HL-60 (cell line): ENCODE data around the gene AP3S1.
"Not testable (repeated sequence)": the region's sequence is repeated elsewhere in the genome, so short reads cannot be mapped to it uniquely, and the experiment has no call there.

ENCODE experiments used
- DNase-seq, 2 experiments: peaks; one replicate each; pipeline ENCODE4 v3.0.0-alpha.2; 2010 to 2020; ENCODE audit warnings: low read depth in 1 of 2, low spot score in 1 of 2
- H3K27ac ChIP-seq: fragments of 250-450 bp; sonication (Bioruptor Pico); replicated peaks from 2 replicates; pipeline ENCODE4 v1.5.1; 2020; ENCODE audit warnings: mild to moderate bottlenecking, moderate library complexity
- H3K27me3 ChIP-seq: fragments of 250-450 bp; sonication (Bioruptor Pico); 2 replicates; pipeline ENCODE4 v1.5.1; 2021; ENCODE audit warnings: mild to moderate bottlenecking, moderate library complexity; ENCODE audit not compliant: insufficient read depth, poor library complexity, severe bottlenecking
- H3K4me3 ChIP-seq: replicated peaks from 2 replicates; pipeline ENCODE4 v1.5.1; 2011; ENCODE audit warnings: mild to moderate bottlenecking, control low read depth, low read length; ENCODE audit not compliant: insufficient read depth
- GABPA ChIP-seq: IDR thresholded peaks from 2 replicates; pipeline ENCODE4 v1.6.1; 2012; ENCODE audit warnings: low read depth
- POLR2AphosphoS5 ChIP-seq: IDR thresholded peaks from 2 replicates; pipeline ENCODE4 v1.6.1; 2012; ENCODE audit warnings: low read depth
- SPI1 ChIP-seq: IDR thresholded peaks from 2 replicates; pipeline ENCODE4 v1.6.1; 2012; ENCODE audit warnings: low read depth, mild to moderate bottlenecking, borderline replicate concordance
- TF ChIP-seq, protein P1 (sequence below): IDR thresholded peaks from one replicate; pipeline ENCODE4 v1.5.1; 2011; ENCODE audit warnings: low read length, control low read depth, inconsistent platforms; ENCODE audit not compliant: insufficient read depth
- TF ChIP-seq, protein P2 (sequence below): IDR thresholded peaks from 2 replicates; pipeline ENCODE4 v1.6.1; 2012; ENCODE audit warnings: low read depth; ENCODE audit not compliant: insufficient replicate concordance

The AP3S1 gene

DNA sequence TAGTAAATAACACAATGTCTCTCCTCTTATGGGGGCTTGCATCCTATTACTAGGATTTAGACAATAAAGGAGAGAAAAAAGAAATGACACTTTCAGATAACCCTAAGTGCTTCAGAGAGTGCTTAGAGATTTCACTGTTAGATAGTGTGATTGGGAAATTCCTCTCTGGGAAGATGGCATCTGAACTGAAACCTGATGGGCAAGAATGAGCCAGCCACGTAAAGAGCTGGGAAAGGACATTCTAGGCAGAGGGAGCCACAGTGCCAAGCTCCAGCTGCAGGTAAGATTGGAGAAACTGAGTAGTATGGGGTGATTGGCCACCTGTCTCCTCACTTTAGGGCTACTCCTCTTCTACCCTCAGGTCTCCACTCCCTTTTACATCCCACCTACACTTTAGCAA lies 39.8 kb upstream of the AP3S1 start:
- H3K4me3 ChIP-seq: no peak overlapping the region
- no peaks in the 10 kb centered on the region for H3K27me3 ChIP-seq
- TF ChIP-seq POLR2AphosphoS5 (no peak), SPI1 (no peak), GABPA (no peak)
- TF ChIP-seq, protein P1, sequence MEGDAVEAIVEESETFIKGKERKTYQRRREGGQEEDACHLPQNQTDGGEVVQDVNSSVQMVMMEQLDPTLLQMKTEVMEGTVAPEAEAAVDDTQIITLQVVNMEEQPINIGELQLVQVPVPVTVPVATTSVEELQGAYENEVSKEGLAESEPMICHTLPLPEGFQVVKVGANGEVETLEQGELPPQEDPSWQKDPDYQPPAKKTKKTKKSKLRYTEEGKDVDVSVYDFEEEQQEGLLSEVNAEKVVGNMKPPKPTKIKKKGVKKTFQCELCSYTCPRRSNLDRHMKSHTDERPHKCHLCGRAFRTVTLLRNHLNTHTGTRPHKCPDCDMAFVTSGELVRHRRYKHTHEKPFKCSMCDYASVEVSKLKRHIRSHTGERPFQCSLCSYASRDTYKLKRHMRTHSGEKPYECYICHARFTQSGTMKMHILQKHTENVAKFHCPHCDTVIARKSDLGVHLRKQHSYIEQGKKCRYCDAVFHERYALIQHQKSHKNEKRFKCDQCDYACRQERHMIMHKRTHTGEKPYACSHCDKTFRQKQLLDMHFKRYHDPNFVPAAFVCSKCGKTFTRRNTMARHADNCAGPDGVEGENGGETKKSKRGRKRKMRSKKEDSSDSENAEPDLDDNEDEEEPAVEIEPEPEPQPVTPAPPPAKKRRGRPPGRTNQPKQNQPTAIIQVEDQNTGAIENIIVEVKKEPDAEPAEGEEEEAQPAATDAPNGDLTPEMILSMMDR: no peak
- TF ChIP-seq, protein P2, sequence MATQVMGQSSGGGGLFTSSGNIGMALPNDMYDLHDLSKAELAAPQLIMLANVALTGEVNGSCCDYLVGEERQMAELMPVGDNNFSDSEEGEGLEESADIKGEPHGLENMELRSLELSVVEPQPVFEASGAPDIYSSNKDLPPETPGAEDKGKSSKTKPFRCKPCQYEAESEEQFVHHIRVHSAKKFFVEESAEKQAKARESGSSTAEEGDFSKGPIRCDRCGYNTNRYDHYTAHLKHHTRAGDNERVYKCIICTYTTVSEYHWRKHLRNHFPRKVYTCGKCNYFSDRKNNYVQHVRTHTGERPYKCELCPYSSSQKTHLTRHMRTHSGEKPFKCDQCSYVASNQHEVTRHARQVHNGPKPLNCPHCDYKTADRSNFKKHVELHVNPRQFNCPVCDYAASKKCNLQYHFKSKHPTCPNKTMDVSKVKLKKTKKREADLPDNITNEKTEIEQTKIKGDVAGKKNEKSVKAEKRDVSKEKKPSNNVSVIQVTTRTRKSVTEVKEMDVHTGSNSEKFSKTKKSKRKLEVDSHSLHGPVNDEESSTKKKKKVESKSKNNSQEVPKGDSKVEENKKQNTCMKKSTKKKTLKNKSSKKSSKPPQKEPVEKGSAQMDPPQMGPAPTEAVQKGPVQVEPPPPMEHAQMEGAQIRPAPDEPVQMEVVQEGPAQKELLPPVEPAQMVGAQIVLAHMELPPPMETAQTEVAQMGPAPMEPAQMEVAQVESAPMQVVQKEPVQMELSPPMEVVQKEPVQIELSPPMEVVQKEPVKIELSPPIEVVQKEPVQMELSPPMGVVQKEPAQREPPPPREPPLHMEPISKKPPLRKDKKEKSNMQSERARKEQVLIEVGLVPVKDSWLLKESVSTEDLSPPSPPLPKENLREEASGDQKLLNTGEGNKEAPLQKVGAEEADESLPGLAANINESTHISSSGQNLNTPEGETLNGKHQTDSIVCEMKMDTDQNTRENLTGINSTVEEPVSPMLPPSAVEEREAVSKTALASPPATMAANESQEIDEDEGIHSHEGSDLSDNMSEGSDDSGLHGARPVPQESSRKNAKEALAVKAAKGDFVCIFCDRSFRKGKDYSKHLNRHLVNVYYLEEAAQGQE: no peak
- H3K27ac ChIP-seq: no peak overlapping the region
- DNase-seq: no peak

DNA sequence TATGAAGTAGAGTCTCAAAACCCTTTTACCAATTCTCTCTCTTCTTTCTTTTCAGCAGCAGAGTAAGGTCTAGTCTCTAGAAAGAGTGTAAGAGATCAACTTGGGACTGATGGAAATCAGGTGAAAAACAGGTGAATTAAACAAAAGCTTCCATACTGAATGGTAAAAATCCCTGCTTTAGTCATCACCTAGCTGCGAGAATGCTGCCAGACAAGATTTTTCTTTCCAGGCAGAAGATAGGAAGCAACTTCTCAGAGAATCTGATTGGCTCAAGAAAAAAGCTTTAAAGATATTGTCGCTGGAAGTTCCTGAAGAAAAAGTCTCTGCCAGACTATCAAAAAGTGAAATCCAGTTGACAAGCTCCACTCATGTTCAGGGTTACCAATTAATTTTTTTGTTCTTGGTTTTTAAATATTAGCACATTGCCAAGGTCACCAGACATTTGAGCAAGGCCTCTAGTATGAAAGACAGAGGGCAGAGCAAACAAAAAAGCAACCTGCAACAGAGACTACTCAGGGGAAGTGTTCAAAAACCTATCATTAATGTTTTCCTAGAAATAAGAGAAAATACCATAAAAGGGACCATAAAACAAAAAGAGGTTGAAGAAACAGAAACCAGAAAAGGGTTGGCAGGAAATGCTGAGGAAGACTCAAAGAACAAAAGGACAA lies 34.6 kb upstream of the AP3S1 start:
- DNase-seq: no peak
- no peak overlapping the region for H3K4me3 ChIP-seq
- TF ChIP-seq POLR2AphosphoS5 (no peak), SPI1 (no peak), GABPA (no peak)
- TF ChIP-seq, protein P2: no peak
- TF ChIP-seq, protein P1: no peak
- no peaks in the 10 kb centered on the region for H3K27me3 ChIP-seq
- no peak overlapping the region for H3K27ac ChIP-seq

DNA sequence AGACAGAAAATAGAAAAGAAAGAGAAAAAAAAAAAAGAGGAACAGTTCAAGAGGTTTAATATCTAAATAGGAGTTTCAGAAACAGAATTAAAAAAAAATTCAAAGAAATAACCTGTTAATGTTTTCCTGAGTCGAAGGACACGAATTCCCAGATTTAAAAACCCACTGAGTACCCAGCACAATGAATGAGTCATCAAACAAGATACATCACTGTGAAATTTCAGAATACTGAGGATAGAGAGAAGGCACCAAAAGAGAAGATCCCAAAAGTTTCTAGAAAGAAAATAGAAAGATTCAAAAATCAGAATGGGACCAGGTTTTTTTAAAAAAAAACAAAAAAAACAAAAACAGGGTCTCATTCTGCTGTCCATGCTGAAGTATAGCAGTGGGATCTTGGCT lies 34.1 kb upstream of the AP3S1 start:
- TF ChIP-seq, protein P2: no peak
- TF ChIP-seq SPI1 (no peak), POLR2AphosphoS5 (no peak), GABPA (no peak)
- TF ChIP-seq, protein P1: no peak
- Histone ChIP-seq H3K27me3 (no peaks in the 10 kb centered on the region), H3K4me3 (no peak overlapping the region), H3K27ac (no peak overlapping the region)
- no peak for DNase-seq

DNA sequence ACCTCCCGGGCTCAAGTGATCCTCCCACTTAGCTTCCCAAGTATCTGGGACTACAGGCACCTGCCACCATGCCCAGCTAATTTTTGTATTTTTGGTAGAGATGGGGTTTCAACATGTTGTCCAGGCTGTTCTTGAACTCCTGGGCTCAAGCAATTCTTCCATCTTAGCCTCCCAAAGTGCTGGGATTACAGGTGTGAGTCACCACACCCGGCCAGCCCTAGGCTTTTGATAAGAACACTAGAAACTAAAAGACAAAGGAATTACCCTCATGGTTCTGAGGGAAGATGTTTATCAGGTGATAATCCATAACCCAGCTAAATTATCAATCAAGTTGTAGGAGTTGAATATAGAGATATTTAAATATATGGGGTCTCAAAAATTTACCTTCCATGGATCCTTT lies 33.7 kb upstream of the AP3S1 start:
- DNase-seq, H3K27me3 ChIP-seq, H3K4me3 ChIP-seq, H3K27ac ChIP-seq: not testable (repeated sequence)
